ENCODE results near the gene SPRED1. TPM values are rescaled to one million over a fixed set of nuclear protein-coding genes. Genes with fewer than 3 reads are reported as not detected.

SPRED1 gene
- total and polyA plus RNA-seq, 2 of the 13 experiments (the other 11 are each of a cell fraction or from before 2014, with no cell fraction given): 3.8 to 9.6 TPM

DNA sequence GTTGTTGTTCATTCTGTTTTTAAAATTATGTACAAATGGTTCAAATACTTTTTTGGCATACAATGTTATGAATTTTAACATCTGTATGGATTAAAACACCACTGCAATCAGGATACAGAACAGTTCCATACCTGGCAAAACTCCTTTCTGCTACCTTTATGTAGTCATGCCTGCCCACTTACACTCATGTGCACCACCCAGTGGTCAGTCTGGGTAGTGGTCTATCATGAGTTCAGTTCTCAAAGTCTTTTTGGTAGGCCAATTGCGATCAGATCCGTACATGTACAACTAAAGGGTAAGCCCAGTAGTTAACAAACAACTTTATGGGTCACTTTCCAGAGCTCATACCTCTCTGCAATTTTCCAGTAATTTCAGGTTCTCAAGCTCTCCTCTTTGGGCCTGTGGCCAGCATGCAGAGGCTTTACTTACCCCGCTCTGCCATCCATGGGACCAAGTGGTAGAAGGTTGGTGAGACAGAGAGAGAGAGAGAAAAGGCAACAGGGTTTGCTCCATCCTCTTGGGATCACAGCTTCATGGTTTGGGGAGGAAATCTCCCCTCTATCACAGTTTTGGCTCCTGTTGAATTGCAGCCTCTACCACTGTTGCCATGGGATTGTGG lies 137.4 kb downstream of the SPRED1 start:
- Histone ChIP-seq H3K79me2 (ENCODE audit: insufficient read depth, low read length) (no peaks in the 10 kb centered on the region), H3K27me3 (ENCODE audit: control insufficient read depth in 1 of 2, insufficient read depth in 2 of 2, low read length in 2 of 2) (no peaks in the 10 kb centered on the region; a peak in 1 of 5 replicates), H3K4me1 (ENCODE audit: insufficient read depth, low read length) (no peaks in the 10 kb centered on the region), H3K27ac (ENCODE audit: extremely low read length, insufficient read depth, low read length) (no peak overlapping the region), H3K4me2 (ENCODE audit: low read depth, low read length) (no peak overlapping the region), H2AFZ (ENCODE audit: low read length) (no peak overlapping the region), H4K20me1 (ENCODE audit: insufficient read depth, low read length) (no peaks in the 10 kb centered on the region), H3K36me3 (replicated peaks in 1 of 2; ENCODE audit: control insufficient read depth in 1 of 2, insufficient read depth in 2 of 2, low read length in 2 of 2) (no peaks in the 10 kb centered on the region), H3K9me3 (ENCODE audit: low read length) (no peaks in the 10 kb centered on the region), H3K9ac (ENCODE audit: insufficient read depth, low read depth, low read length) (no peak overlapping the region), H3K4me3 (replicated peaks in 1 of 3; ENCODE audit: insufficient read depth in 1 of 3, low read depth in 2 of 3, low read length in 3 of 3) (no peak overlapping the region)
- ChIA-PET POLR2A (no interaction called here), CTCF (ENCODE audit: low intra/inter-chr PET ratio, low total read pairs) (interaction anchor here (1.0 to 3.2 kb wide), 3 partner anchors 387 to 394 kb away, joined by 3 to 38 read pairs (median 16); no protein-coding TSS in a partner anchor)
- ATAC-seq (peak; percentile 89), FAIRE-seq (peak; percentile 88), DNase-seq (ENCODE audit: low spot score) (peak; percentile 58)
- 33% methylated on average over 3 of the region's 3 CpGs for WGBS (ENCODE audit: low lambda C conversion rate)
- BruUV-seq (replicated peaks): no TSS peak
- intact Hi-C loops (cut with micrococcal nuclease; ENCODE audit: unreplicated experiment): loop anchor here (1.0 kb wide), 3 partner anchors 36 to 395 kb away; no protein-coding TSS in a partner anchor
- TF ChIP-seq SMC3 (IDR thresholded peaks at IDR 0.05; ENCODE audit: low read length) (peak; percentile 79), PHF5A (CRISPR knock-in tag; IDR thresholded peaks at IDR 0.05; ENCODE audit: low read depth, unreplicated experiment) (no peak), ZNF281 (CRISPR knock-in tag; IDR thresholded peaks at IDR 0.05; ENCODE audit: borderline replicate concordance) (no peak), CTCF (CRISPR knock-in tag; IDR thresholded peaks at IDR 0.05) (peak; percentile 82), STAG1 (CRISPR knock-in tag; IDR thresholded peaks at IDR 0.05) (peak; percentile 74)
- in situ Hi-C loops (cut with HindIII; ENCODE audit: extremely low pct_ligation_motif_present, low pct_unique_long_range_greater_than_20kb): loop anchor here (10.0 kb wide), 1 partner anchor 395 kb away; no protein-coding TSS in a partner anchor

Data from HepG2 (cell line).